Endothelial cell of umbilical vein (primary cell): Measurements from ENCODE around the gene GAD2. TPM values are rescaled to one million over a fixed set of nuclear protein-coding genes. Genes with fewer than 3 reads are reported as not detected.
"Not testable (repeated sequence)": the region's sequence is repeated elsewhere in the genome, so short reads cannot be mapped to it uniquely, and the experiment has no call there.

Experiments used
- BruUV-seq: library from RNA; stranded (reverse); fragments of 400-500 nt; replicated peaks from 2 replicates; lab custom pipeline; 2021; lab: Mats Ljungman, UMichigan
- CTCF ChIA-PET: fragments of 300-600, 350-600 bp; sonication (Branson Sonifier 250); formaldehyde crosslinking; loops from one replicate; lab custom pipeline; 2021; ENCODE audit warnings: antibody characterized with exemption, inconsistent platforms; lab: Charles Lee
- POLR2A ChIA-PET: fragments of 300-600, 350-600 bp; sonication (Branson Sonifier 250); formaldehyde crosslinking; loops from one replicate; lab custom pipeline; 2021; ENCODE audit warnings: antibody characterized with exemption, inconsistent platforms; lab: Charles Lee
- DNase-seq: peaks from one replicate; pipeline ENCODE4 v3.0.0-alpha.2; 2011; ENCODE audit warnings: low read depth, low spot score
- FAIRE-seq: peaks from 2 replicates; lab custom pipeline; 2011; peaks lifted over from hg19 to GRCh38; lab: Jason Lieb, UNC
- H2AFZ ChIP-seq: 2 replicates; pipeline ENCODE4 v1.6.0; 2012; ENCODE audit warnings: low read depth, low read length, control low read depth, inconsistent platforms
- H3K27ac ChIP-seq: 2 replicates; pipeline ENCODE4 v1.5.1; 2011; ENCODE audit warnings: low read depth, mild to moderate bottlenecking, control low read depth, low read length, moderate library complexity; ENCODE audit not compliant: insufficient read depth
- H3K27me3 ChIP-seq, 2 experiments: 2 replicates each; pipeline versions ENCODE4 v1.6.0 to v1.6.1; 2011; ENCODE audit warnings: low read length in 2 of 2, mixed read lengths in 1 of 2; ENCODE audit not compliant: control insufficient read depth in 2 of 2, insufficient read depth in 2 of 2
- H3K36me3 ChIP-seq, 2 experiments: 2 replicates in 1 of 2; 3 replicates in 1 of 2; pipeline ENCODE4 v1.5.1; 2011; ENCODE audit warnings: low read length in 2 of 2, mild to moderate bottlenecking in 1 of 2, moderate library complexity in 1 of 2; ENCODE audit not compliant: control insufficient read depth in 2 of 2, insufficient read depth in 2 of 2; ENCODE audit errors: extremely low read depth in 1 of 2
- H3K4me1 ChIP-seq: 3 replicates; pipeline ENCODE4 v1.5.1; 2011; ENCODE audit warnings: mild to moderate bottlenecking, low read length; ENCODE audit not compliant: control insufficient read depth, insufficient read depth; ENCODE audit errors: extremely low read depth
- H3K4me2 ChIP-seq: 2 replicates; pipeline ENCODE4 v1.6.1; 2011; ENCODE audit warnings: low read length, control low read depth, mixed read lengths; ENCODE audit not compliant: insufficient read depth
- H3K4me3 ChIP-seq, 3 experiments: fragments of 200-600 bp in 1 of 3; sonication (generic), shearing (Covaris generic) in 1 of 3; replicated peaks in 1 of 3; 2 replicates each; pipeline ENCODE4 v1.5.1; 2011 to 2016; ENCODE audit warnings: control low read depth in 3 of 3, low read length in 3 of 3, mild to moderate bottlenecking in 2 of 3, inconsistent platforms in 1 of 3, low read depth in 1 of 3, moderate library complexity in 1 of 3; ENCODE audit not compliant: insufficient read depth in 1 of 3
- H3K79me2 ChIP-seq: 2 replicates; pipeline ENCODE4 v1.6.0; 2012; ENCODE audit warnings: low read length, inconsistent platforms; ENCODE audit not compliant: control insufficient read depth, insufficient read depth
- H3K9ac ChIP-seq: replicated peaks from 2 replicates; pipeline ENCODE3; 2011; ENCODE audit warnings: low read length, control low read depth; ENCODE audit not compliant: insufficient read depth; ENCODE audit errors: extremely low read depth
- H3K9me1 ChIP-seq: replicated peaks from 3 replicates; pipeline ENCODE4 v1.6.0; 2011; ENCODE audit warnings: mild to moderate bottlenecking, low read length; ENCODE audit not compliant: control insufficient read depth, insufficient read depth; ENCODE audit errors: extremely low read depth
- H3K9me3 ChIP-seq: replicated peaks from 2 replicates; pipeline ENCODE4 v1.5.1; 2012; ENCODE audit warnings: low read length, inconsistent platforms; ENCODE audit not compliant: control insufficient read depth, insufficient read depth
- H4K20me1 ChIP-seq: replicated peaks from 2 replicates; pipeline ENCODE3; 2011; ENCODE audit warnings: mild to moderate bottlenecking, low read length; ENCODE audit not compliant: control insufficient read depth, insufficient read depth; ENCODE audit errors: extremely low read depth
- EZH2 ChIP-seq: IDR thresholded peaks from 2 replicates; pipeline ENCODE4 v1.6.1; 2012; ENCODE audit warnings: borderline replicate concordance, low read depth, mild to moderate bottlenecking, moderate library complexity, low read length, inconsistent platforms; ENCODE audit not compliant: severe bottlenecking
- FOS ChIP-seq: IDR thresholded peaks from 2 replicates; pipeline ENCODE4 v1.6.1; 2011; ENCODE audit warnings: mild to moderate bottlenecking, low read length, moderate library complexity, borderline replicate concordance; ENCODE audit not compliant: insufficient read depth
- GATA2 ChIP-seq: IDR thresholded peaks from 2 replicates; pipeline ENCODE4 v1.7.0; 2011; ENCODE audit warnings: low read depth, mild to moderate bottlenecking, moderate library complexity, mixed read lengths, low read length; ENCODE audit not compliant: insufficient read length, insufficient read depth
- MAX ChIP-seq: IDR thresholded peaks from 2 replicates; pipeline ENCODE4 v1.6.1; 2011; ENCODE audit not compliant: insufficient read depth, insufficient read length
- POLR2A ChIP-seq: IDR thresholded peaks from 2 replicates; pipeline ENCODE4 v1.6.1; 2012; ENCODE audit warnings: low read depth, mild to moderate bottlenecking, control low read depth, low read length
- POLR2AphosphoS5 ChIP-seq: IDR thresholded peaks from 2 replicates; pipeline ENCODE4 v1.6.1; 2012; ENCODE audit warnings: low read depth, mild to moderate bottlenecking, control low read depth, low read length, moderate library complexity; ENCODE audit not compliant: insufficient read depth
- dilution Hi-C: fragments of 300-500 bp; cut with MboI; formaldehyde crosslinking; loops from one replicate; pipeline ENCODE4 v1.15.0; 2019; ENCODE audit warnings: low sequenced_read_pairs; ENCODE audit not compliant: extremely low pct_ligation_motif_present
- intact Hi-C: fragments of 100-400 bp; cut with micrococcal nuclease; formaldehyde crosslinking; loops from one replicate; pipeline ENCODE4 v1.10.0; 2022
- polyA plus RNA-seq, 4 experiments: library from polyadenylated mRNA; depleted of rRNA in 3 of 4; stranded (reverse) in 3 of 4; unstranded in 1 of 4; fragments of >200 nt; gene quantifications; 2 replicates each; pipeline versions ENCODE4 v1.2.1 to v1.2.3, GENCODE V29; 2011 to 2012; ENCODE audit warnings: missing spikeins in 1 of 4
- total RNA-seq: library from RNA; stranded (reverse); gene quantifications from 2 replicates; pipeline ENCODE4 v1.2.3, GENCODE V29; 2021

The GAD2 gene
- total and polyA plus RNA-seq, 2 donors (not counting 3 experiments of a cell fraction or from before 2014, with no cell fraction given), result not detected

- Histone ChIP-seq H3K9me1 (no peaks in the 10 kb centered on the region), H3K9ac (no peak overlapping the region), H3K27me3 (no peaks in the 10 kb centered on the region), H3K9me3 (peaks cover 2% of the 10 kb centered on the region), H4K20me1 (no peaks in the 10 kb centered on the region), H2AFZ (no peak overlapping the region), H3K4me2 (no peak overlapping the region), H3K36me3 (no peaks in the 10 kb centered on the region), H3K79me2 (no peaks in the 10 kb centered on the region), H3K4me3 (no peak overlapping the region), H3K4me1 (no peaks in the 10 kb centered on the region), H3K27ac (no peak overlapping the region)
- BruUV-seq, result no TSS peak
- FAIRE-seq, result no peak
- no peak for DNase-seq
- ChIA-PET CTCF (no interaction called here), POLR2A (no interaction called here)
- intact Hi-C loops, result no loop called here
- no peak for TF ChIP-seq POLR2A
- no peak for TF ChIP-seq POLR2AphosphoS5
- TF ChIP-seq GATA2, result no peak
- TF ChIP-seq EZH2, result no peak
- no peak for TF ChIP-seq MAX
- no peak for TF ChIP-seq FOS
- dilution Hi-C loops, result no loop called here
Measured at GRCh38 chr10:26341701-26342100, 125.1 kb downstream of the GAD2 start.

GRCh38 chr10:26348821-26349417 is 132.3 kb downstream of the GAD2 start:
- H3K27me3 ChIP-seq, H3K27ac ChIP-seq, CTCF ChIA-PET, H3K9me1 ChIP-seq, dilution Hi-C loops, BruUV-seq, H3K4me1 ChIP-seq, H3K36me3 ChIP-seq, H3K79me2 ChIP-seq, H3K4me3 ChIP-seq, H2AFZ ChIP-seq, FAIRE-seq, DNase-seq, POLR2A ChIA-PET, H3K9ac ChIP-seq, H4K20me1 ChIP-seq, H3K4me2 ChIP-seq, intact Hi-C loops, H3K9me3 ChIP-seq: not testable (repeated sequence)

Other genes with a start within 250 kb of the GAD2 start
- gene APBB1IP, start 221.6 kb downstream of the GAD2 start, total RNA-seq, result not detected in 2 replicates
- gene APBB1IP, start 221.6 kb downstream of the GAD2 start, polyA plus RNA-seq, result not detected in 2 replicates